Gastrocnemius medialis (tissue), 4 donors: Measurements from ENCODE around the gene WASHC4.

ENCODE experiments used
- CTCF ChIP-seq, 5 experiments: fragments of 450-650 bp in 3 of 5; fragments of 200-600 bp in 2 of 5; sonication (generic) in 2 of 5; IDR thresholded peaks in 4 of 5; conservative IDR thresholded peaks in 1 of 5; 1 replicate in 4 of 5; 2 replicates in 1 of 5; pipeline ENCODE4 v1.5.1; 2016 to 2019; ENCODE audit warnings: antibody characterized with exemption in 5 of 5, mild to moderate bottlenecking in 3 of 5, moderate library complexity in 3 of 5
- POLR2A ChIP-seq, 2 donors: fragments of 450-650 bp; IDR thresholded peaks; one replicate each; pipeline ENCODE4 v1.6.1; 2017; ENCODE audit warnings: antibody characterized with exemption in 2 of 2, mild to moderate bottlenecking in 2 of 2, moderate library complexity in 2 of 2

GRCh38 chr12:105200385-105200784 lies 92.9 kb downstream of the WASHC4 start:
- no peak for TF ChIP-seq CTCF (IDR thresholded peaks at IDR 0.05 in 4 of 5, conservative IDR thresholded peaks at IDR 0.05 in 1 of 5)
- TF ChIP-seq POLR2A (IDR thresholded peaks at IDR 0.05): no peak
